Hepatocyte (in vitro differentiated cells): ENCODE measurements around the gene FNDC3B. TPM values are rescaled to one million over a fixed set of nuclear protein-coding genes. Genes with fewer than 3 reads are reported as not detected.

ENCODE experiments used
- DNase-seq: peaks from one replicate; pipeline ENCODE4 v3.0.0-alpha.2; 2016; ENCODE audit warnings: low spot score
- H2AFZ ChIP-seq: fragments of 200-600 bp; sonication (generic); 2 replicates; pipeline ENCODE4 v1.6.0; 2016; ENCODE audit warnings: antibody characterized with exemption, mild to moderate bottlenecking
- H3K27ac ChIP-seq: fragments of 200-600 bp; sonication (generic); 2 replicates; pipeline ENCODE4 v1.5.1; 2016; ENCODE audit warnings: mild to moderate bottlenecking
- H3K27me3 ChIP-seq: fragments of 200-600 bp; sonication (generic); 2 replicates; pipeline ENCODE4 v1.6.1; 2016
- H3K36me3 ChIP-seq: fragments of 200-600 bp; sonication (generic); replicated peaks from 2 replicates; pipeline ENCODE4 v1.5.1; 2016; ENCODE audit warnings: low read depth; ENCODE audit not compliant: insufficient read depth
- H3K4me1 ChIP-seq: fragments of 200-600 bp; sonication (generic); 2 replicates; pipeline ENCODE4 v1.5.1; 2016; ENCODE audit warnings: mild to moderate bottlenecking, moderate library complexity; ENCODE audit not compliant: insufficient read depth
- H3K4me2 ChIP-seq: fragments of 200-600 bp; sonication (generic); 2 replicates; pipeline ENCODE4 v1.6.0; 2016
- H3K4me3 ChIP-seq: fragments of 200-600 bp; sonication (generic); 2 replicates; pipeline ENCODE4 v1.5.1; 2016; ENCODE audit warnings: mild to moderate bottlenecking
- H3K79me2 ChIP-seq: fragments of 200-600 bp; sonication (generic); 2 replicates; pipeline ENCODE4 v1.6.0; 2017; ENCODE audit warnings: mild to moderate bottlenecking
- H3K9me2 ChIP-seq: fragments of 200-600 bp; sonication (generic); replicated peaks from 2 replicates; pipeline ENCODE4 v1.6.0; 2017; ENCODE audit warnings: mild to moderate bottlenecking; ENCODE audit not compliant: insufficient read depth
- H3K9me3 ChIP-seq: fragments of 200-600 bp; sonication (generic); 2 replicates; pipeline ENCODE4 v1.5.1; 2016; ENCODE audit warnings: low read depth, mild to moderate bottlenecking
- H4K20me1 ChIP-seq: fragments of 200-600 bp; sonication (generic); 2 replicates; pipeline ENCODE4 v1.6.0; 2016; ENCODE audit warnings: mild to moderate bottlenecking; ENCODE audit not compliant: insufficient read depth, poor library complexity, severe bottlenecking
- CTCF ChIP-seq: fragments of 200-600 bp; sonication (generic); IDR thresholded peaks from 2 replicates; pipeline ENCODE4 v1.5.1; 2016; ENCODE audit warnings: antibody characterized with exemption, mild to moderate bottlenecking; ENCODE audit not compliant: poor library complexity
- EZH2 ChIP-seq: fragments of 200-600 bp; sonication (generic); IDR thresholded peaks from 2 replicates; pipeline ENCODE4 v1.6.1; 2016; ENCODE audit warnings: antibody characterized with exemption, mild to moderate bottlenecking, borderline replicate concordance
- EZH2phosphoT487 ChIP-seq: fragments of 200-600 bp; sonication (generic); IDR thresholded peaks from one replicate; pipeline ENCODE4 v1.6.1; 2018; ENCODE audit warnings: antibody characterized with exemption, mild to moderate bottlenecking, low read depth, moderate library complexity; ENCODE audit not compliant: unreplicated experiment, severe bottlenecking
- WGBS: methylation state at CpG from one replicate; pipeline ENCODE4 v1.1.6; 2016; ENCODE audit warnings: low lambda C conversion rate; ENCODE audit errors: missing lambda C conversion rate; 5-methylcytosine and 5-hydroxymethylcytosine counted together
- polyA plus RNA-seq: library from polyadenylated mRNA; unstranded; fragments of >200 nt; fragmentation: Nextera tagmentation; extraction: Ambion mirVana; gene quantifications from 2 replicates; pipeline ENCODE4 v1.2.1, GENCODE V29; 2016
- total RNA-seq: library from RNA; depleted of rRNA; stranded (reverse); fragments of >200 nt; gene quantifications from 2 replicates; pipeline ENCODE4 v1.2.3, GENCODE V29; 2014

FNDC3B gene
- total and polyA plus RNA-seq, 2 experiments from 2014 or later, result 61.2 to 113 TPM

GRCh38 chr3:172174513-172175253, 135.3 kb downstream of the FNDC3B start:
- Histone ChIP-seq H2AFZ (no peak overlapping the region), H3K79me2 (peaks cover 92% of the 10 kb centered on the region), H3K4me3 (no peak overlapping the region), H3K27me3 (no peaks in the 10 kb centered on the region), H3K36me3 (no peaks in the 10 kb centered on the region), H3K9me2 (no peaks in the 10 kb centered on the region), H3K27ac (peak overlapping the region; percentile 63), H3K4me1 (peaks cover 22% of the 10 kb centered on the region), H3K9me3 (no peaks in the 10 kb centered on the region), H3K4me2 (no peak overlapping the region), H4K20me1 (peaks cover 13% of the 10 kb centered on the region)
- WGBS, result 42% methylated on average over 6 of the region's 7 CpGs
- no peak for DNase-seq
- TF ChIP-seq EZH2phosphoT487, result no peak
- TF ChIP-seq EZH2, result no peak
- no peak for TF ChIP-seq CTCF

GRCh38 chr3:172175254-172175599, 135.8 kb downstream of the FNDC3B start:
- Histone ChIP-seq H3K27ac (peak overlapping the region; percentile 63), H3K4me2 (no peak overlapping the region), H3K36me3 (no peaks in the 10 kb centered on the region), H3K79me2 (peaks cover 91% of the 10 kb centered on the region), H3K9me2 (no peaks in the 10 kb centered on the region), H3K4me3 (no peak overlapping the region), H3K4me1 (peaks cover 20% of the 10 kb centered on the region), H4K20me1 (peaks cover 9% of the 10 kb centered on the region), H3K9me3 (no peaks in the 10 kb centered on the region), H3K27me3 (no peaks in the 10 kb centered on the region), H2AFZ (no peak overlapping the region)
- DNase-seq, result no peak
- no peak for TF ChIP-seq CTCF
- no peak for TF ChIP-seq EZH2
- TF ChIP-seq EZH2phosphoT487, result no peak
- WGBS, result 71% methylated on average over 3 of the region's 3 CpGs

- H3K36me3 ChIP-seq, result no peaks in the 10 kb centered on the region
- H3K27ac ChIP-seq, result no peak overlapping the region
- peaks cover 17% of the 10 kb centered on the region for H3K4me1 ChIP-seq
- H3K79me2 ChIP-seq, result peaks cover 91% of the 10 kb centered on the region
- no peaks in the 10 kb centered on the region for H3K9me3 ChIP-seq
- 72% methylated on average over 3 of the region's 3 CpGs for WGBS
- peaks cover 2% of the 10 kb centered on the region for H4K20me1 ChIP-seq
- no peak overlapping the region for H3K4me3 ChIP-seq
- H3K9me2 ChIP-seq, result no peaks in the 10 kb centered on the region
- DNase-seq, result no peak
- TF ChIP-seq EZH2 (no peak), CTCF (no peak), EZH2phosphoT487 (no peak)
- H2AFZ ChIP-seq, result no peak overlapping the region
- no peak overlapping the region for H3K4me2 ChIP-seq
- H3K27me3 ChIP-seq, result no peaks in the 10 kb centered on the region
These were observed 136.8 kb downstream of the FNDC3B start for GRCh38 chr3:172176061-172176770.
